Liver (tissue), 9 donors: ENCODE results near the gene IPO8. TPM values are rescaled to one million over a fixed set of nuclear protein-coding genes. Genes with fewer than 3 reads are reported as not detected.
"Not testable (repeated sequence)": the region's sequence is repeated elsewhere in the genome, so short reads cannot be mapped to it uniquely, and the experiment has no call there.

Source experiments
- DNase-seq: peaks from one replicate; pipeline ENCODE4 v3.0.0-alpha.2; 2017; ENCODE audit warnings: low spot score
- H3K27ac ChIP-seq, 2 donors: one replicate each; pipeline ENCODE4 v1.7.0; 2013; ENCODE audit warnings: inconsistent platforms in 2 of 2, low read length in 2 of 2, control low read depth in 1 of 2, low read depth in 1 of 2, mild to moderate bottlenecking in 1 of 2
- H3K27me3 ChIP-seq, 4 donors: one replicate each; pipeline versions ENCODE4 v1.6.1 to v1.7.0; 2013; ENCODE audit warnings: low read length in 3 of 4, inconsistent platforms in 1 of 4, mild to moderate bottlenecking in 1 of 4, moderate library complexity in 1 of 4; ENCODE audit not compliant: control insufficient read depth in 4 of 4, insufficient read depth in 4 of 4
- H3K36me3 ChIP-seq, 4 donors: one replicate each; pipeline versions ENCODE4 v1.6.1 to v1.7.0; 2013; ENCODE audit warnings: low read length in 3 of 4, mild to moderate bottlenecking in 3 of 4, low read depth in 1 of 4, moderate library complexity in 1 of 4; ENCODE audit not compliant: control insufficient read depth in 4 of 4, insufficient read depth in 3 of 4
- H3K4me1 ChIP-seq, 4 donors: one replicate each; pipeline versions ENCODE4 v1.6.1 to v1.7.0; 2013; ENCODE audit warnings: low read length in 3 of 4, mild to moderate bottlenecking in 3 of 4, moderate library complexity in 1 of 4; ENCODE audit not compliant: control insufficient read depth in 4 of 4, insufficient read depth in 4 of 4
- H3K4me3 ChIP-seq, 3 donors: one replicate each; pipeline versions ENCODE4 v1.6.1 to v1.7.0; 2013; ENCODE audit warnings: low read length in 3 of 3, control low read depth in 1 of 3, low read depth in 1 of 3, mild to moderate bottlenecking in 1 of 3
- H3K9ac ChIP-seq, 2 donors: one replicate each; pipeline ENCODE4 v1.7.0; 2013; ENCODE audit warnings: low read length in 2 of 2, mild to moderate bottlenecking in 2 of 2, moderate library complexity in 2 of 2, control low read depth in 1 of 2, low read depth in 1 of 2
- H3K9me3 ChIP-seq, 4 donors: one replicate each; pipeline versions ENCODE4 v1.6.1 to v1.7.0; 2013; ENCODE audit warnings: low read length in 3 of 4; ENCODE audit not compliant: control insufficient read depth in 4 of 4
- ATF3 ChIP-seq: IDR thresholded peaks from 2 replicates; pipeline ENCODE4 v1.6.1; 2016; ENCODE audit warnings: antibody characterized with exemption
- EGR1 ChIP-seq, 2 donors: IDR thresholded peaks; 2 replicates each; pipeline ENCODE4 v1.6.1; 2016 to 2018; ENCODE audit warnings: antibody characterized with exemption in 2 of 2, low read depth in 2 of 2
- FOXA1 ChIP-seq: IDR thresholded peaks from 2 replicates; pipeline ENCODE4 v1.6.1; 2016; ENCODE audit warnings: antibody characterized with exemption
- FOXA2 ChIP-seq: IDR thresholded peaks from 2 replicates; pipeline ENCODE4 v1.6.1; 2016; ENCODE audit warnings: antibody characterized with exemption
- HNF4A ChIP-seq, 2 donors: conservative IDR thresholded peaks; 2 replicates each; pipeline ENCODE4 v1.6.1; 2016; ENCODE audit warnings: antibody characterized with exemption in 2 of 2, mild to moderate bottlenecking in 2 of 2
- HNF4G ChIP-seq: IDR thresholded peaks from 2 replicates; pipeline ENCODE4 v1.6.1; 2016; ENCODE audit warnings: antibody characterized with exemption
- JUND ChIP-seq, 2 donors: IDR thresholded peaks; 2 replicates each; pipeline ENCODE4 v1.6.1; 2016; ENCODE audit warnings: antibody characterized with exemption in 2 of 2
- MAX ChIP-seq: IDR thresholded peaks from 2 replicates; pipeline ENCODE4 v1.6.1; 2016; ENCODE audit warnings: antibody characterized with exemption
- NR2F2 ChIP-seq: IDR thresholded peaks from 2 replicates; pipeline ENCODE4 v1.6.1; 2016; ENCODE audit warnings: antibody characterized with exemption
- RAD21 ChIP-seq, 2 donors: IDR thresholded peaks; 2 replicates each; pipeline ENCODE4 v1.6.1; 2016; ENCODE audit warnings: antibody characterized with exemption in 2 of 2, mild to moderate bottlenecking in 2 of 2
- RXRA ChIP-seq, 2 donors: IDR thresholded peaks; 2 replicates each; pipeline ENCODE4 v1.6.1; 2017 to 2018; ENCODE audit warnings: antibody characterized with exemption in 2 of 2, mild to moderate bottlenecking in 1 of 2
- TAF1 ChIP-seq: conservative IDR thresholded peaks from 2 replicates; pipeline ENCODE4 v1.6.1; 2016; ENCODE audit warnings: antibody characterized with exemption, mild to moderate bottlenecking
- ZBTB33 ChIP-seq: IDR thresholded peaks from 2 replicates; pipeline ENCODE4 v1.6.1; 2016; ENCODE audit warnings: antibody characterized with exemption
- WGBS: extraction: QIAGEN DNeasy Blood & Tissue Kit; methylation state at CpG from one replicate; pipeline ENCODE4 v1.1.7; 2013; 5-methylcytosine and 5-hydroxymethylcytosine counted together
- polyA plus RNA-seq, 2 donors: library from polyadenylated mRNA; stranded (reverse) in 1 of 2; unstranded in 1 of 2; fragments of 200-250 nt in 1 of 2; fragments of >200 nt in 1 of 2; fragmentation: Nextera tagmentation in 1 of 2; extraction: Ambion mirVana in 1 of 2; gene quantifications; one replicate each; pipeline versions ENCODE4 v1.2.1 to v1.2.3, GENCODE V29; 2013 to 2015
- total RNA-seq, 2 donors: library from RNA; depleted of rRNA; stranded (reverse); fragments of >200 nt; gene quantifications; one replicate each; pipeline ENCODE4 v1.2.3, GENCODE V29; 2014
- TF ChIP-seq, protein P1 (sequence below): fragments of 150-350 bp; IDR thresholded peaks from 2 replicates; pipeline ENCODE4 v1.5.1; 2017; ENCODE audit warnings: improper control_type of control experiment, low read depth, low read length; ENCODE audit not compliant: missing input control
- TF ChIP-seq, protein P2 (sequence below): IDR thresholded peaks from 2 replicates; pipeline ENCODE4 v1.6.1; 2016; ENCODE audit warnings: antibody characterized with exemption, mild to moderate bottlenecking
- donor health status: healthy.
- donor health status: healthy.
- donor health status: healthy.
- donor health status: healthy.
- donor health status: healthy.

The IPO8 gene
- total and polyA plus RNA-seq, 4 donors: 8.0 to 33.0 (median 18.4) TPM

DNA sequence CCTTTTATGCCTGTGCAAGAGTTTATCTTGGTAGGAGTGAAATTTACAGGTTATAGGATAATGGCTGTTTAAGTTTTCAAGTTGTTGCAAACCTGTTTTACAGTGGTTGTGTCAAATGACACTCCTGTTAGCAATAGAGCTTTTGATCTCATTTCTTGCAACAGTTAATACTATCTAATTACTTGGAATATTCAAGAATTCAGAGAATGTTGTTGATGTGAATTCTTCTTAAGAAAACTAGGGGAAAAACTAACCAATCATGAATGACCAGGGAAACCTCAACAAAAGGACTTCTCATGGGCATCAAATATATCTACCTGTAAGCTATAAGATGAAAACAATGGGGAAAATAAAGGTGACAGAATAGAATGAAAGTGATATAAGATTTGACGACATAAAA is 85.0 kb downstream of the IPO8 start:
- Histone ChIP-seq H3K27me3 (no peaks in the 10 kb centered on the region), H3K4me1 (peaks cover 0 to 2% (median 0%) of the 10 kb centered on the region in 4 donors), H3K36me3 (no peaks in the 10 kb centered on the region), H3K9ac (no peak overlapping the region), H3K9me3 (no peaks in the 10 kb centered on the region), H3K4me3 (no peak overlapping the region), H3K27ac (no peak overlapping the region)
- TF ChIP-seq NR2F2 (no peak), TAF1 (no peak), RXRA (IDR thresholded peaks at IDR 0.05) (no peak), EGR1 (IDR thresholded peaks at IDR 0.05; ENCODE audit: low read depth in 2 of 2) (no peak), FOXA1 (no peak), MAX (no peak), ATF3 (no peak), HNF4G (no peak), HNF4A (conservative IDR thresholded peaks at IDR 0.05) (no peak), FOXA2 (no peak), ZBTB33 (no peak), RAD21 (IDR thresholded peaks at IDR 0.05) (no peak), JUND (IDR thresholded peaks at IDR 0.05) (no peak)
- TF ChIP-seq, protein P1, sequence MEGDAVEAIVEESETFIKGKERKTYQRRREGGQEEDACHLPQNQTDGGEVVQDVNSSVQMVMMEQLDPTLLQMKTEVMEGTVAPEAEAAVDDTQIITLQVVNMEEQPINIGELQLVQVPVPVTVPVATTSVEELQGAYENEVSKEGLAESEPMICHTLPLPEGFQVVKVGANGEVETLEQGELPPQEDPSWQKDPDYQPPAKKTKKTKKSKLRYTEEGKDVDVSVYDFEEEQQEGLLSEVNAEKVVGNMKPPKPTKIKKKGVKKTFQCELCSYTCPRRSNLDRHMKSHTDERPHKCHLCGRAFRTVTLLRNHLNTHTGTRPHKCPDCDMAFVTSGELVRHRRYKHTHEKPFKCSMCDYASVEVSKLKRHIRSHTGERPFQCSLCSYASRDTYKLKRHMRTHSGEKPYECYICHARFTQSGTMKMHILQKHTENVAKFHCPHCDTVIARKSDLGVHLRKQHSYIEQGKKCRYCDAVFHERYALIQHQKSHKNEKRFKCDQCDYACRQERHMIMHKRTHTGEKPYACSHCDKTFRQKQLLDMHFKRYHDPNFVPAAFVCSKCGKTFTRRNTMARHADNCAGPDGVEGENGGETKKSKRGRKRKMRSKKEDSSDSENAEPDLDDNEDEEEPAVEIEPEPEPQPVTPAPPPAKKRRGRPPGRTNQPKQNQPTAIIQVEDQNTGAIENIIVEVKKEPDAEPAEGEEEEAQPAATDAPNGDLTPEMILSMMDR: no peak
- TF ChIP-seq, protein P2, sequence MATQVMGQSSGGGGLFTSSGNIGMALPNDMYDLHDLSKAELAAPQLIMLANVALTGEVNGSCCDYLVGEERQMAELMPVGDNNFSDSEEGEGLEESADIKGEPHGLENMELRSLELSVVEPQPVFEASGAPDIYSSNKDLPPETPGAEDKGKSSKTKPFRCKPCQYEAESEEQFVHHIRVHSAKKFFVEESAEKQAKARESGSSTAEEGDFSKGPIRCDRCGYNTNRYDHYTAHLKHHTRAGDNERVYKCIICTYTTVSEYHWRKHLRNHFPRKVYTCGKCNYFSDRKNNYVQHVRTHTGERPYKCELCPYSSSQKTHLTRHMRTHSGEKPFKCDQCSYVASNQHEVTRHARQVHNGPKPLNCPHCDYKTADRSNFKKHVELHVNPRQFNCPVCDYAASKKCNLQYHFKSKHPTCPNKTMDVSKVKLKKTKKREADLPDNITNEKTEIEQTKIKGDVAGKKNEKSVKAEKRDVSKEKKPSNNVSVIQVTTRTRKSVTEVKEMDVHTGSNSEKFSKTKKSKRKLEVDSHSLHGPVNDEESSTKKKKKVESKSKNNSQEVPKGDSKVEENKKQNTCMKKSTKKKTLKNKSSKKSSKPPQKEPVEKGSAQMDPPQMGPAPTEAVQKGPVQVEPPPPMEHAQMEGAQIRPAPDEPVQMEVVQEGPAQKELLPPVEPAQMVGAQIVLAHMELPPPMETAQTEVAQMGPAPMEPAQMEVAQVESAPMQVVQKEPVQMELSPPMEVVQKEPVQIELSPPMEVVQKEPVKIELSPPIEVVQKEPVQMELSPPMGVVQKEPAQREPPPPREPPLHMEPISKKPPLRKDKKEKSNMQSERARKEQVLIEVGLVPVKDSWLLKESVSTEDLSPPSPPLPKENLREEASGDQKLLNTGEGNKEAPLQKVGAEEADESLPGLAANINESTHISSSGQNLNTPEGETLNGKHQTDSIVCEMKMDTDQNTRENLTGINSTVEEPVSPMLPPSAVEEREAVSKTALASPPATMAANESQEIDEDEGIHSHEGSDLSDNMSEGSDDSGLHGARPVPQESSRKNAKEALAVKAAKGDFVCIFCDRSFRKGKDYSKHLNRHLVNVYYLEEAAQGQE: no peak
- DNase-seq: no peak
- 87% methylated on average over 1 of the region's 1 CpG for WGBS

DNA sequence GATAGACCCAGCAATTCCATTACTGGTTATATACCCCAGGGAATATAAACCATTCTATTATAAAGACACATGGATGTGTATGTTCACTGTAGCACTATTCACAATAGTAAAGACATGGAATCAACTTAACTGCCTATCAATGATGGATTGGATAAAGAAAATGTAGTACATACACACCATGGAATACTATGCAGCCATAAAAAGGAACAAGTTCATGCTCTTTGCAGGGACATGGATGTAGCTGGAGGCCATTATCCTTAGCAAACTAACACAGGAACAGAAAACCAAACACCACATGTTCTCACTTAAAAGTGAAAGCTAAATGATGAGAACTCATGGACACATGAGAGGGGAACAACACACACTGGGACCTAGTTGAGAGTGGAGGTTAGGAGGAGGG is 85.8 kb downstream of the IPO8 start:
- not testable (repeated sequence) for H3K4me3 ChIP-seq, H3K4me1 ChIP-seq, H3K9ac ChIP-seq, DNase-seq, H3K9me3 ChIP-seq, H3K27me3 ChIP-seq, H3K27ac ChIP-seq, H3K36me3 ChIP-seq

- not testable (repeated sequence) for H3K4me1 ChIP-seq, H3K4me3 ChIP-seq, H3K9ac ChIP-seq, H3K36me3 ChIP-seq, H3K27me3 ChIP-seq, DNase-seq, H3K27ac ChIP-seq, H3K9me3 ChIP-seq
- WGBS: 69% methylated on average over 6 of the region's 6 CpGs
Measured at GRCh38 chr12:30604302-30604701, 91.4 kb downstream of the IPO8 start.
